HG02759 (cell line): Measurements from ENCODE around the gene LRRC56.

Experiments used
- ATAC-seq: cut with Tn5 transposase; IDR thresholded peaks from one replicate; pipeline ENCODE4 v1.9.1; 2021; ENCODE audit warnings: mild to moderate bottlenecking, moderate library complexity; ENCODE audit not compliant: unreplicated experiment

Gene LRRC56

GRCh38 chr11:556662-557256, 19.4 kb downstream of the LRRC56 start:
- ATAC-seq: no peak

- no peak for ATAC-seq
These were observed 20.2 kb downstream of the LRRC56 start for GRCh38 chr11:557328-558132.

DNA sequence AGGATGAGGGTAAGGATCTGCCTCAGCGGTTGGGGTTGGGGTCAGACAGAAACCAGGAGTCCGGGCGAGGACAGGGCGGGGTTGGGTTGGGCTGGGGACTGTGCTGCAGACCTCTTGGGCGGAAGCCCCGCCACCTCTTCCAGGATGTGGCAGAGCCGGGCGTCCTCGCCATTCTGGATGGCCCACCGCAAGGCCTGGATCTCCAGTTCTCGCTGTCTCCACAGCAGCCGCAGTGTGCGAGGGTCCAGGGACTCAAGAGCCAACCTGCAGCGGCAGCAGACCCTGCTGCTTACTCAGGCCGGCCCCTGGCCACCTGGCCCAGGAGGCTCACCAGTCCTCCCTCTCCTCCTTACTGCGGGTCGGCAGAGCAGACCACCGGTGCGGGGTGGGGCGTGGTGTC, 21.2 kb downstream of the LRRC56 start:
- no peak for ATAC-seq

GRCh38 chr11:559020-559620, 21.8 kb downstream of the LRRC56 start:
- ATAC-seq: no peak

DNA sequence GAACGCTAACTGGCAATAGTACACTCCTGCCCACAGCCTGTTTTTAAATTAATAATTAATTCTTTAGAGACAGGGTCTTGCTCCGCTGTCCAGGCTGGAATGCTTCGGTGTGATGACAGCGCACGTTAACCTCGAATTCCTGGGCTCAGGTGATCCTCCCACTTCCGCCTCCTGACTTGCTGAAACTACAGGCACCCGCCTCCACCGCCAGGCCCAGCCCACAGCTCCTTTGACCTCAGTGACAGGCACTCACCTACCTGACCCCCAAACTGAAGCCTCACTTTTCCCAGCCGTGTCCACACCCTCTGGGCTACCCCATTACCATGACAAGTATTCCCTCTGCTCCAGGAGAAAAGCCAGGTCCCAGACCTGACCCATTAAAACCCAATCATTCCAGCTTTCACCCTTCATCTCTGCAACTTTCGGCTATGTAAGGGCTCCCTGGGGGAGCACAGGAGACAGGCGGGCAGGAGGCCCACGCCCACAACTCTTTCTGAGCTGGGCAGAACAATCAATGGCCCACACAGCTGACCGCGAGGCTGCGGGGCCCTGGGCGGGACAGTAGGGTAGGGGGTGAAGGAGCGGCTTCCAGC, 22.5 kb downstream of the LRRC56 start:
- ATAC-seq: no peak

DNA sequence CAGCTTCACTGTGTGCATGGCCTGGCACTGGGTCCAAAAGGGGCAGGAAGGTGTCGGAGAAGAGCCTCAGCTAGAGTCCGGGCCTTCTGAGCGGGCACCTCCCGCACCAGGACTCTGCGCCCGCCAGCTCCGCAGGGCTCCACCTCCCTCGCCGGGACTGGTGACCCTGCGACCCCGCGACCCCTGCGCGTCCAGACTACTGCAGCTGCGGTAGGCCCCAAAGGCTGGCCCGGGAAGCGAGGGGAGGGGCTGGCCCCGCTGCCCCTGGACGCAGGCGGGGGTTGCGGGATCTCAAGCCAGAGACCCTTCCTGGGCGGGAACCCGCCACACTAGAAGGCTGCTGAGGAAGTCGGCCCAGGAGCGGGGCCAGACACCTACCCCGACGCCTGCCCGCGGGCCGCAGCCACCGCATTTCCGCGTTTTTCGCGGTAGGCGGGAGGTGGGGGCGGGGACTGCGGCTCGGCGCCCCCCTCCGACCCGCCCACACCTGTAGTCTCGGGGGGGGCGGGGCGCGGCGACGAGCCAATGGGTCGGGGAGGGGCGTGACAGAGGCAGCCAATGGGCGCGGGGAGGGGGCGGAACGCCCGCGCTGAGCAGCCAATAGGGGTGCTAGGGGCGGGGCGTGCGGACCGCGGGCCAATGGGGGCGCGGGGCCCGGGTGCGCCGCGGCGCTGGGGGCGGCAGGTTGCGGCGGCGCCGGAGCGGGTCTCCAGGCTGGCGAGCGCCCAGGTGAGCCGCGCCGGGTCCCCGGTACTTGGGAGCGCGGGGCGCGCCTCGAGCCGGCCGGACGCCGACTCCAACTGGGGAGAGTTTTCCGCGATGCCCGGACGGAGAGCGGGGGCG, 23.2 kb downstream of the LRRC56 start, which contains the start of the genes LMNTD2 and RASSF7:
Gene LMNTD2, minus strand, starts transcription at position 434 of the 843 bp plus-strand sequence. Its CDS starts 22 bp downstream, at position 412.
Gene RASSF7, plus strand, starts transcription at position 666 of the 843 bp plus-strand sequence. CDS start 799 bp downstream, outside the sequence.
- peak; percentile 81 for ATAC-seq

DNA sequence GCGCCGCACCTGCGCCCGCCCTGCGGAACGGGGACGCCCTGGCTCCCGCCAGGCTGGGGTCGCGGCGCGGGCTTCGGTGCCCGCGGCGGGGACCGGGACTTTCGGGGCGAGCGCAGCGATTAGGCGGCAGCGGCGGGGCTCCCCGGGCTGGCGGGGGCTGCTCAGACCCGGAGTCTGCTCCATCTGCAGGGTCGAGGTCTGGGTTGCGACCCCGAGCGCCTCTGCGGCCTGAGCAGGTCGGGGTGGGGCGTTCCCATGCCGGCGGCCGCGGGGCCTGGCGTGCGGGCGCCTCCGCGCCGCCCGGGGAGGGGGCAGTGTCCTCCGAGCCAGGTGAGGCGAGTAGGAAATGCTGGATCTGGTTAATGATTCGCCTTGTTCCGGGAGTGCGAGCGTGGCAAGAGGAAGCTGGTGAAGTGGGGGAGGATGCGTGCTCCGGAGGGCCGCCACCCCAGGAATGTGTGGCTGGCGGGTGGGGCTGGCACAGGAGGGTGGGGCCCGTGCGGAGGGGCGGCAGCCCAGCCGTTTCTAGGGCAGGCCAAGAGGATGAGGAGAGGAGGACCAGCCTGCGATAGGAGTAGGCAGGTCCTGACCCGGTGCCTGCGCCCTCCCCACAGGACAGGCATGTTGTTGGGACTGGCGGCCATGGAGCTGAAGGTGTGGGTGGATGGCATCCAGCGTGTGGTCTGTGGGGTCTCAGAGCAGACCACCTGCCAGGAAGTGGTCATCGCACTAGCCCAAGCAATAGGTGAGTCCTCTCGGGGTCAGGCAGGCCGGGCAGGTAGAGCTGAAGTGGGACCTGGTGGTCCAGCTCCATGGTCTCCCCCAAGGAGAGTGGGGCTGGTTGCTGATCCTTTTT, 24.0 kb downstream of the LRRC56 start:
- ATAC-seq: peak; percentile 30

- ATAC-seq: no peak
These were observed 24.8 kb downstream of the LRRC56 start for GRCh38 chr11:562046-562645.

- no peak for ATAC-seq
These were observed 25.9 kb downstream of the LRRC56 start for GRCh38 chr11:563066-563811.

DNA sequence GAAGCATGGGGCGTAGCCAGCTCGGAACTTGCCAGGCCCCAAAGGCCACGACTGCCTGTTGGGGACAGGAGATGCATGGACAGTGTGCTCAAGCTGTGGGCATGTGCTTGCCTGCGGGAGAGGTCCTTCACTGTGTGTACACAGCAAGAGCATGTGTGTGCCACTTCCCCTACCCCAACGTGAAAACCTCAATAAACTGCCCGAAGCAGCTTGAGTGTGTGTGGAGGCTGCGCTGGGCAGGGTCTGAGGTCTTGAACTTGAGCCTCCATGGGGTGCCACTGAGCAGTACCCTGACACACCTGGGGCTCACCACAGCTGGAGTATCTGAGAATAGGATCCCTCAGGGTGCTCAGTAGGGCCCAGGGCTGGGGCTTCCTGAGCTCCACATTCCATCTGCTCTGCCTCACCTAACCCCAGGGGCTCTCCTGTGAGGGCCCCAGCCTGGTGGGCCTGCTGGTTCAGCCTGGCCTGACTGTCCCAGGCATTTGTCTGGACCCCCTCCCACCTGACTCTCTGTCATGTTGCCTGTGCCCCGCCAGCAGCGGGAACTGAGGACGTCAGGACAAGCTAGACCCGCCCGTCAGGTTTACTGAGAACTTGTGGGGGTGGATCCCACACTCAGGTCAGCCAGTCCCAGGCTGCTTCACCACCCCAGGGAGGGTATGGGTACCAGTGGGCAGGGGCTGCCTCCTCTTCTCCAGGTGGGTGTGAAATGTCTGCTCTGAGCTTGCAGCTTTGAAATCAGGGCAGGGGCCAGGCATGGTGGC, 26.7 kb downstream of the LRRC56 start:
- ATAC-seq: no peak

- ATAC-seq: no peak
These were observed 28.7 kb downstream of the LRRC56 start for GRCh38 chr11:565921-566509.

DNA sequence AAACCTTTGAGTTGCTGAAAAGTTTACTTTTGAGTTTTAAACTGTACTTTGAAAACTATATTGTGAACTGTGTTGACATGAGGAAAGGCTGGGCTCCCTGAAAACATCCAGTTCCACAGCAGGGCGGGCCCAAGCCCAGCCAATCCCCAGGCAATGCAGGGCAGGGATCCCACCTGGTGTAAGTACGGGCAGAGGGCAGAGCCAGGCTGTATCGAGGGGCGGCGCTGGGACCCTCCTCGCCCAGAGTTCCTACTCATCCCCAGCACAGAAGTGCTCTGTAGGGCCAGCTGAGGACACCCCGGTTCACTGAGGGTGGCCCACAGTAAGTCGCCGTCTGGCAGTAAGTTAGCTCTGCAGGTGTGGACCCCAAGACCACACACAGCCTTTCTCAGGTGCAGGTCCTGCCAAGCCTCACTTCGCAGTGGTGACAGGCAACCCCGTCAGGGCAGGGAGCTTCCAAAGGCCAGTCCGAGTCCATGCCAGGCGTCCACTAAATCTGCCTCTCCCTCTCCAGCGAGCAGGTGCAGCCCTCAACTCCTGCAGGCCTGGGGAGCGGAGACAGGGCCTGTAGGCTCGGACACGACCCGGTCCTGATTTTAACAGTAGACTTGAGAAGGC, 29.8 kb downstream of the LRRC56 start:
- ATAC-seq: no peak

- no peak for ATAC-seq
These were observed 30.4 kb downstream of the LRRC56 start for GRCh38 chr11:567629-568292.

GRCh38 chr11:568306-569157, 31.2 kb downstream of the LRRC56 start:
- ATAC-seq: peak; percentile 90

DNA sequence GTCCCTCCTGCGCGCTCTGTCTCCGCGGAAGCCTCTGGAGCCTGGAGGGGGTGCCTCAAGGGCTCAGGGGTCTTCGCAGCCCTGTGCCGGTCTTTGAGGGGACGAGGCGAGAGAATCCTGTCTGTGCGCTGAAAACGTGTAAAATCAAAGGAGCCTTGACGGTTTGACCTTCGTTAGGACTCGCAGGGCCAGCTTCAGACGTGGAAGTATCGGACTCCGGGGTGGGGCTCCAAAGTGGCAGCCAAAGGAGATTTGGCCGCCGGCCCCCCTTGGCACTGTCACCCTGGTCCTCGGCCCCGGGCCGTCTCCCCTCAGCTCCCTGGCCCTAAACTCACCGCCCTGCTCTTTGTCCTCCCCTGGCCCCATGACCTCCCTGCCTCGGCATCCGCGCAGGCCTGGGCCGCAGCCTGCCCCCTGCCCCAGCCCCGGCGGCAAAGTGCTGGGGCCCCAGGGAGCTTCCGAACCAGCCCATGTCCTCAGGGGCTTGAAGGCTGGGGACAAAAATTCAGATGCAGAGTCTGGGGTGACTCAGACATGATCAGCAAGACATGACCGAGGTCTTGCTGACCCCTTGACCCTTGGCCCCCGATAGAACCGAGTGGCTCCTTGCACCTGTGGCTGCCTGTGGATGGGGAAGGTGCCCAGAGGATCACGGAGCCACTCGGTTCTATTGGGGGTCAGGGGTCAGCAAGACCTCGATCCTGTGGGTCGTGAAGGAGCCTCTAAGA, 32.0 kb downstream of the LRRC56 start:
- ATAC-seq: no peak
